ENCODE results near the gene LRMDA.
"Not testable (repeated sequence)": the region's sequence is repeated elsewhere in the genome, so short reads cannot be mapped to it uniquely, and the experiment has no call there.

DNA sequence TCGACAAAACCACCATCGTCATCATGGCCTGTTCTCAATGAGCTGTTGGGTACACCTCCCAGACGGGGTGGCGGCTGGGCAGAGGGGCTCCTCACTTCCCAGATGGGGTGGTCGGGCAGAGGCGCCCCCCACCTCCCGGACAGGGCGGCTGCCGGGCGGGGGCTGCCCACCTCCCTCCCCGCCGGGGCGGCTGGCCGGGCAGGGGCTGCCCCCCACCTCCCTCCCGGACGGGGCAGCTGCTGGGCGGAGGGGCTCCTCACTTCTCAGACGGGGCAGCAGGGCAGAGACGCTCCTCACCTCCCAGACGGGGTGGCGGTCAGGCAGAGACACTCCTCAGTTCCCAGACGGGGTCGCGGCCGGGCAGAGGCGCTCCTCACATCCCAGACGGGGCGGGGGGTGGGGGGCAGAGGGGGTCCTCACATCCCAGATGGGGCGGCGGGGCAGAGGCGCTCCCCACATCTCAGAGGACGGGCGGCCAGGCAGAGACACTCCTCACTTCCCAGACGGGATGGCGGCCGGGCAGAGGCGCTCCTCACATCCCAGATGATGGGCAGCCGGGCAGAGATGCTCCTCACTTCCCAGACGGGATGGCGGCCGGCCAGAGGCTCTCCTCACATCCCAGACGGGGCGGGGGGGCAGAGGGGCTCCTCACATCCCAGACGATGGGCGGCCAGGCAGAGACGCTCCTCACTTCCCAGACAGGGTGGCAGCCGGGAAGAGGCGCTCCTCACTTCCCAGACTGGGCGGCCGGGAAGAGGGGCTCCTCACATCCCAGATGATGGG lies 318.9 kb downstream of the LRMDA start:
- not testable (repeated sequence) for TF ChIP-seq ZFX (IDR thresholded peaks at IDR 0.05); POLR2AphosphoS5 (IDR thresholded peaks at IDR 0.05; ENCODE audit: low read depth, low read length)
- TF ChIP-seq, protein P1, sequence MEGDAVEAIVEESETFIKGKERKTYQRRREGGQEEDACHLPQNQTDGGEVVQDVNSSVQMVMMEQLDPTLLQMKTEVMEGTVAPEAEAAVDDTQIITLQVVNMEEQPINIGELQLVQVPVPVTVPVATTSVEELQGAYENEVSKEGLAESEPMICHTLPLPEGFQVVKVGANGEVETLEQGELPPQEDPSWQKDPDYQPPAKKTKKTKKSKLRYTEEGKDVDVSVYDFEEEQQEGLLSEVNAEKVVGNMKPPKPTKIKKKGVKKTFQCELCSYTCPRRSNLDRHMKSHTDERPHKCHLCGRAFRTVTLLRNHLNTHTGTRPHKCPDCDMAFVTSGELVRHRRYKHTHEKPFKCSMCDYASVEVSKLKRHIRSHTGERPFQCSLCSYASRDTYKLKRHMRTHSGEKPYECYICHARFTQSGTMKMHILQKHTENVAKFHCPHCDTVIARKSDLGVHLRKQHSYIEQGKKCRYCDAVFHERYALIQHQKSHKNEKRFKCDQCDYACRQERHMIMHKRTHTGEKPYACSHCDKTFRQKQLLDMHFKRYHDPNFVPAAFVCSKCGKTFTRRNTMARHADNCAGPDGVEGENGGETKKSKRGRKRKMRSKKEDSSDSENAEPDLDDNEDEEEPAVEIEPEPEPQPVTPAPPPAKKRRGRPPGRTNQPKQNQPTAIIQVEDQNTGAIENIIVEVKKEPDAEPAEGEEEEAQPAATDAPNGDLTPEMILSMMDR (IDR thresholded peaks at IDR 0.05 in 2 of 3, conservative IDR thresholded peaks at IDR 0.05 in 1 of 3; ENCODE audit: borderline replicate concordance in 1 of 3, insufficient read depth in 1 of 3, low read depth in 2 of 3, low read length in 2 of 3): not testable (repeated sequence)

Measured in HCT116 (cell line).